ENCODE measurements around the gene ADARB2.
A peak's percentile ranks its signal among the peaks of the same experiment; 100 is the strongest.
"Not testable (repeated sequence)": the region's sequence is repeated elsewhere in the genome, so short reads cannot be mapped to it uniquely, and the experiment has no call there.

ADARB2 gene

GRCh38 chr10:1358860-1359625 lies 378.3 kb downstream of the ADARB2 start:
- DNase-seq (ENCODE audit: low read depth in 2 of 2), result peak in 1 of 2 donors; percentile 18

DNA sequence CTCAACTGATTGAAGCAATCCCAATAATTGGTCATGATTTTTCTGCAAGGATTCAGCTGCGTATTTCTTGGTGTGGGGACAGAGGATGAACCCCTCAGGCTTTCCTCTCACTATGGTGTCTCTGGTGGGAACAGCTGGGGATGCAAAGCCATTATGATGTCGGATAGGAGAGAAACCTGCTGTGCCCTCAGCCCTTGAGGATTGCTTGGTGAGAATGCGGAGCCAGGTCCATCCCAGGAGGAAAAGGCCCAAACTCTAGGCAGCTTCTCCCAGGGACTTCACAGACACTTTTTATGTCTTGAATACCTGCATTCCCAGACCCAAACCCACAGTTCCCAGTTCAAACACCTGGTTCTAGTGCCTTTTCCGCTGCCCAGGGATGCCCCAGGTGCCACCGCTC lies 379.2 kb downstream of the ADARB2 start:
- DNase-seq (ENCODE audit: low read depth in 2 of 2), result no peak

GRCh38 chr10:1356349-1356748 lies 381.0 kb downstream of the ADARB2 start:
- no peak for DNase-seq (ENCODE audit: low read depth in 2 of 2)

GRCh38 chr10:1354809-1355710 lies 382.3 kb downstream of the ADARB2 start:
- DNase-seq (ENCODE audit: low read depth in 2 of 2), result no peak

GRCh38 chr10:1352296-1352695 lies 385.0 kb downstream of the ADARB2 start:
- DNase-seq (ENCODE audit: low read depth in 2 of 2), result not testable (repeated sequence)

DNA sequence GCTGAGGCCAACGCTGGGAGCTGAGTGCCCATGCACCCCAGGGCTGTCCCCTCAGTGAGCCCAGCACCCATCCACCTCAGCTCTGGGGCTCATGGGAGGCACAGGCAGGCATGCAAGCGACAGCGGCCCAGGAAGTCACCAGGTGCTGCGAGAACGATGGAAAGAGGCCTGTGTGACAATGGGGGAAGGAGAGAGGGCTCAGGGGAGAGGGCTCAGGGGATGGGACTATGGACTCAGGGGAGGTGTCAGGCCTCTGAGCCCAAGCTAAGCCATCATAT lies 388.6 kb downstream of the ADARB2 start:
- DNase-seq (ENCODE audit: low read depth in 2 of 2), result no peak

DNA sequence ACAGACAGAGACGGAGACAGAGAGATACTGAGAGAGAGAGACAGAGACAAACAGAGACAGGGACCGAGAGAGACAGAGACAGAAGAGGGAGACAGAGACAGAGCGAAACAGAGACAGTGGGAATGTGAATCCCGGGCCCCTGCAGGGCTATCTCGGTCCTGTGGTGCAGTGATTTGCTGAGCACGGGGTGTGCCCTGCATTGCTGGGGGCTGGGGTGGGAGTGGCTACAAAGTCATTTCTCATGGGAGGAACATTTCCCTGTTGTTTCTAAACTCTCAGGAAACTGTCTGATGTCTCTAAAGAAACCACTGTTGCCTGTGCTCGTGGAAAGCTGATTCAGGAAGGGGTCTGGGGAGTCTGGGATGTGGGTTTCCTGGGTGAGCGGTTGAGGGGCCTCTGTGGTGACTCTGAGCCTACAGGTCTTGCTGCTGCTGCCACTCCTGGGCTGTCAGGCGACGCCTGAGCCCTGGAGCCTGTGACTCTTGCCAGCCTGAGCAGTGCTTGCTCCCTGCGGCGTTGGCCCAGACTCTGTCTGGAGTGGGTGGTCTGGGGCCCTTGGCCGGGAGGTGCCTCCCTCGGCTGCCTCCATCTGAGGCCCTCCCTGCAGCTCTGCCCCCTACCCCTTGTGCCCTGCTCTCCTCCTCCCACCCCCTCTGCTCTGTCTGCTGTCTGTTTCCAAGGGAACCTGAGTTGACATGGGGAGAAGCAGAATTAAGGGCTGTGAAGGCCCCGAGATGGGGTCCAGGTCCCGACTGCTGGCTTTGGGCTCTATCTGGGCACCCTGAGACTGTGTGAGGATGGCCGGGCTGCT lies 389.2 kb downstream of the ADARB2 start:
- DNase-seq (ENCODE audit: low read depth in 2 of 2), result no peak

GRCh38 chr10:1347525-1347924 lies 389.8 kb downstream of the ADARB2 start:
- no peak for DNase-seq (ENCODE audit: low read depth in 2 of 2)

DNA sequence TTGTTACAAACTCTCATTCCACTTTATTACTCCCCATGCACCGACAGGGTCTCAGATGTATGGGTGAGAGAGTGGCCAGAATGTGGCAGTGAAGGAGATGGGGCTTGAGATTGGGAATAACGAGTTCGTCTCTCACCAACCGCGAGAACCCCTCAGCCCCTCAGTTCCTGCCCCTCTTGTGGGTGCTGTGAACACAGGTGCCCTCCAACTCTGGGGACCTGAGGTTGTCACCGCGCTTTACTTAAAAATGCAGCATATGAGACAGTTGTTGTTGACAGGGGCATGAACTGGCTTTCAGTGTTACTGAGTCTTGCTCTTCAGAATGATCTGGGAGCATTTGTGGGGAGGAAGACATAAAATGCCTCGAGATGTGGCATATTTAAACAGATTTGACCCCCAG lies 391.1 kb downstream of the ADARB2 start:
- no peak for DNase-seq (ENCODE audit: low read depth in 2 of 2)

- DNase-seq (ENCODE audit: low read depth in 2 of 2), result no peak
These were observed 392.0 kb downstream of the ADARB2 start for GRCh38 chr10:1345368-1345767.

- DNase-seq (ENCODE audit: low read depth in 2 of 2), result no peak
These were observed 392.5 kb downstream of the ADARB2 start for GRCh38 chr10:1344846-1345245.

- no peak for DNase-seq (ENCODE audit: low read depth in 2 of 2)
These were observed 392.9 kb downstream of the ADARB2 start for GRCh38 chr10:1344408-1344807.

DNA sequence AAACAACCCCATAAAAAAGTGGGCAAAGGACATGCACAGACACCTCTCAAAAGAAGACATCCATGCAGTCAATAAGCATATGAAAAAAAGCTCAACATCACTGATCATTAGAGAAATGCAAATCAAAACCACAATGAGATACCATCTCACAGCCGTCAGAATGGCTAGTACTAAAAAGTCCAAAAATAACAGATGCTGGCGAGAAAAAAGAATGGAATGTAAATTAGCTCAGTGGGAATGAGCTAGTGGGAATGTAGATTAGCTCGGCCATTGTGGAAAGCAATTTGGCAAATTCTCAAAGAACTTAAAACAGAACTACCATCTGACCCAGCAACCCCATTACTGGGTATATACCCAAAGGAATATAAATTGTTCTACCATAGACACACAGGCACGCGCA lies 394.1 kb downstream of the ADARB2 start:
- no peak for DNase-seq (ENCODE audit: low read depth in 2 of 2)

DNA sequence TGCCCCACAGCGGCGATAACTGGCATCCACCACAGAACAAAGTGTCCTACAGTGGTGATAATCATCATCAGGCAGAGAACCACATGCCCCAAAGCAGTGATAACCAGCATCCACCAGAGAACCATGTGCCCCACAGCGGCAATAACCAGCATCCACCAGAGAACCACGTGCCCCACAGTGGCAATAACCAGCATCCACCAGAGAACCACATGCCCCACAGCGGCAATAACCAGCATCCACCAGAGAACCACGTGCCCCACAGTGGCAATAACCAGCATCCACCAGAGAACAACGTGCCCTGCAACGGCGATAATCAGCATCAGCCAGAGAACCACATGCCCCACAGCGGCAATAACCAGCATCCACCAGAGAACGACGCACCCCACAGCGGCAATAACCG lies 396.3 kb downstream of the ADARB2 start:
- DNase-seq (ENCODE audit: low read depth in 2 of 2), result not testable (repeated sequence)

DNA sequence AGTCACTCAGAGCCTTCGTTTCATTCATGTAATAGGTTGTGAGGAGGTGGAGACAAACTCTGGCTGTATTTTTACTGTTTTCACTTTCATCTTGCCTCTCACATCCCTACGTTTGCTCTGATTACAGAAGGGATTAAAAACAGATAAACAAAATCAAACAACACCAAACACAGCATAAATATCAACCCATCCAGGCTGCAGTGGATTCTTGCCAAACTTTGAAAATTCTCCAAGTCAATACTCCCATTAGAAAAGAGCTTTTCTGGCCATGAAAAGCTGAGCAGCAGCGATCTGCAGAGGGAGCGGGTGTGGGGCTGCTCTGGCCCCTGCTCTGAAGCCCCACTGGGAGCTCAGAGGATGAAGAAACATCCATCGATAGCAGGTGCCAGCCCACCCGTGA lies 397.9 kb downstream of the ADARB2 start:
- no peak for DNase-seq (ENCODE audit: low read depth in 2 of 2)

DNA sequence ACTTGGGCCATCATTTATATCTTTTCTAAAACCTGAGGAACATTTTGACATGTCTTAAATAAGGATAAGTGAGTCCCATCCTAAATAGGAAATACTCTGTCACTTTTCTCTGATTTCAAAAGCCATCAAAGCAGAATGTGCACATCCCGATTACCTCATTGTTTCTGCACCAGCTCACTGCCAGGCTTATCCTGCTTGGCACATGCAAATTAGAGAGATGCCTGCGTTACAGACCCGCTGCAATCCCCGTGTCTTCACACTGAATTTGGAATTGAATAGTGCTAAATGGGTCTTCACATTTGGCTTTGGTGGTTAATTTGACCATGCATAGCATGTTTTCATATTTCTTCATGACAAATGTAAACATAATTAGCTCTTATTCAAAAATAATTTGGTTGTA lies 401.7 kb downstream of the ADARB2 start:
- no peak for DNase-seq (ENCODE audit: low read depth in 2 of 2)

DNA sequence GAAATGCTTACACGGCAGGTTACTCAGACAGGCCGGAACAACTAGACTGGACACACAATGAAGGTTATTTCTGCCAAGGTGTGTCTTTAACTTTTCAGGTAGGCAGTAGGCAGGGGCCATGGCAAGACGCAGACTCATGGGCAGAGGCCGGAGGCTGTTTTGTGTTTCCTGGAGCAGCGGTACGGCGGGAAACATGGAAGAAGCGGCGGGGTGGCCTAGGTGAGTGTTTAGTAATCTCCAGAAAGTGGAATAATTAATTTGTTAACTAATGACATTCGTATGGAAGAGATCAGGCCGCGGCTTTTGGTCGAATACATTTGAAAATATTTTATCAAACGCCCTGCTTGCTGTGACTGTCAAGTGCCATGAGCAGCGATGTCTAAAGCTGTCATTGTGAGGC lies 403.3 kb downstream of the ADARB2 start:
- DNase-seq (ENCODE audit: low read depth in 2 of 2), result no peak

DNA sequence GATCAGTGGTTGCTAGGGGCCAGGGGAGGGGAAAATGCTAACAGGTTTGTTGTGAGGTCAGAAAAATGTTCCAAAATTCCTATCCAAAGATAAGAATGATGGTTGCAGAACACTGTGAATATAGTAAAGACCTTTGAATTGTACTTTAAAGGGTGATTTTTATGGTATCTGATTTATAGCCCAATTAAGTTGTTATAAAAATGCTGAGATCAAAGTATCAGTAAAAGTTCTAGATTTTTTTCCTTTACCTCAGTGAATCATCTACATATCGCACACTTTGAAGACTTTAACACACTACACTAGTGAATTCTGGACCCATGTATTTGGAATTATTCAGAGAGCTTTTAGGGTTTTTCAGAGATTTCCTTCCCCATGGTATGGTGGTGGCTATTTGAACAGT lies 405.8 kb downstream of the ADARB2 start:
- no peak for DNase-seq (ENCODE audit: low read depth in 2 of 2)

DNA sequence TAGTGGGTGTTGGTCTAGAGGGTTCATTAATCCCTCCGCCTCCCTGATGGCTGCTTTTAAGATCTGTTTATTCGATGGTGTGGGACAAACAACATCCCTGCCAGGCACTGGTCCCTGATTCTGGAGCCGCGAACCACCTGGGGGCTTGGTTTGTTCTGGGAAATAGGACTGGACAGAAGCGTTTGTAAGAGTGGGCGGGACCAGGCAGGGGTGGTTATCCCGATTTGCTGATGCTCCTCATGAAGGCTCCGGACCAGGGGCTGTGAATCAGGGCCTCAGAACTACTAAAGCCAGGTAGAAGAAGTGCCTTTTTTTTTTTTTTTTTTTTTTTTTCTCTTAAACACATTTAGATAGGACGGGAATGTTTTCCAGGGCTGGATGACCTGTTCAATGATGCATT lies 407.7 kb downstream of the ADARB2 start:
- no peak for DNase-seq (ENCODE audit: low read depth in 2 of 2)

GRCh38 chr10:1328981-1329614 lies 408.2 kb downstream of the ADARB2 start:
- no peak for DNase-seq (ENCODE audit: low read depth in 2 of 2)

- DNase-seq (ENCODE audit: low read depth in 2 of 2), result no peak
These were observed 409.0 kb downstream of the ADARB2 start for GRCh38 chr10:1328161-1328823.

Measured in stimulated activated CD8-positive, alpha-beta memory T cell treated with anti-CD3 and anti-CD28 coated beads, Interleukin-15, amount 100 ng/mL, for 48 hours (primary cell).